Activated CD8-positive, alpha-beta memory T cell treated with anti-CD3 and anti-CD28 coated beads for 36 hours (primary cell): Measurements from ENCODE around the gene CRB1. TPM values are rescaled to one million over a fixed set of nuclear protein-coding genes. Genes with fewer than 3 reads are reported as not detected.

Experiments used
- CTCF ChIA-PET: fragments of 350-600 bp; sonication (Branson Sonifier 250); formaldehyde crosslinking; loops from one replicate; lab custom pipeline; 2021; ENCODE audit warnings: antibody characterized with exemption; lab: Charles Lee
- POLR2A ChIA-PET: fragments of 350-600 bp; sonication (Branson Sonifier 250); formaldehyde crosslinking; loops from one replicate; lab custom pipeline; 2021; ENCODE audit warnings: antibody characterized with exemption; lab: Charles Lee
- total RNA-seq, 2 experiments: library from RNA; stranded (reverse); gene quantifications; one replicate each; pipeline ENCODE4 v1.2.3, GENCODE V29; 2021

CRB1 gene
- total RNA-seq, 2 experiments from 2014 or later = not detected

- ChIA-PET POLR2A (no interaction called here), CTCF (no interaction called here)
These were observed 170.1 kb downstream of the CRB1 start for GRCh38 chr1:197438010-197438790.

- POLR2A ChIA-PET = interaction anchor here (0.6 kb wide), 1 partner anchor 37 kb away, joined by 3 read pairs; no protein-coding TSS in a partner anchor
- CTCF ChIA-PET = no interaction called here
These were observed 171.7 kb downstream of the CRB1 start for GRCh38 chr1:197439708-197440280.

GRCh38 chr1:197440715-197441114, 172.7 kb downstream of the CRB1 start:
- CTCF ChIA-PET = no interaction called here

GRCh38 chr1:197441999-197442414, 174.0 kb downstream of the CRB1 start:
- POLR2A ChIA-PET = no interaction called here
- CTCF ChIA-PET = no interaction called here

More at GRCh38 chr1:197440715-197441114, 172.7 kb downstream of the CRB1 start:
- POLR2A ChIA-PET = no interaction called here

GRCh38 chr1:197444755-197445154, 176.7 kb downstream of the CRB1 start:
- ChIA-PET POLR2A (no interaction called here), CTCF (no interaction called here)

- POLR2A ChIA-PET = no interaction called here
- CTCF ChIA-PET = interaction anchor here (1.1 kb wide), 1 partner anchor 48 kb away, joined by 3 read pairs; no protein-coding TSS in a partner anchor
These were observed 180.2 kb downstream of the CRB1 start for GRCh38 chr1:197448121-197448779.

- POLR2A ChIA-PET = no interaction called here
- CTCF ChIA-PET = no interaction called here
These were observed 183.3 kb downstream of the CRB1 start for GRCh38 chr1:197451381-197451780.

- ChIA-PET CTCF (no interaction called here), POLR2A (no interaction called here)
These were observed 185.5 kb downstream of the CRB1 start for GRCh38 chr1:197453376-197454058.

GRCh38 chr1:197462539-197462938, 194.5 kb downstream of the CRB1 start:
- CTCF ChIA-PET = no interaction called here
- POLR2A ChIA-PET = no interaction called here

GRCh38 chr1:197463142-197463541, 195.1 kb downstream of the CRB1 start:
- ChIA-PET POLR2A (no interaction called here), CTCF (no interaction called here)

GRCh38 chr1:197464044-197464443, 196.0 kb downstream of the CRB1 start:
- POLR2A ChIA-PET = no interaction called here

GRCh38 chr1:197465528-197466327, 197.7 kb downstream of the CRB1 start:
- CTCF ChIA-PET = no interaction called here

More at GRCh38 chr1:197464044-197464443, 196.0 kb downstream of the CRB1 start:
- CTCF ChIA-PET = no interaction called here

GRCh38 chr1:197466813-197467212, 198.8 kb downstream of the CRB1 start:
- POLR2A ChIA-PET = no interaction called here
- CTCF ChIA-PET = no interaction called here

More at GRCh38 chr1:197465528-197466327, 197.7 kb downstream of the CRB1 start:
- POLR2A ChIA-PET = no interaction called here

- ChIA-PET CTCF (no interaction called here), POLR2A (no interaction called here)
These were observed 199.8 kb downstream of the CRB1 start for GRCh38 chr1:197467881-197468280.

GRCh38 chr1:197468543-197469175, 200.6 kb downstream of the CRB1 start:
- ChIA-PET CTCF (no interaction called here), POLR2A (no interaction called here)

GRCh38 chr1:197469620-197470210, 201.7 kb downstream of the CRB1 start:
- POLR2A ChIA-PET = no interaction called here
- CTCF ChIA-PET = no interaction called here

- ChIA-PET POLR2A (no interaction called here), CTCF (no interaction called here)
These were observed 202.3 kb downstream of the CRB1 start for GRCh38 chr1:197470330-197470729.

- POLR2A ChIA-PET = no interaction called here
- CTCF ChIA-PET = no interaction called here
These were observed 203.4 kb downstream of the CRB1 start for GRCh38 chr1:197471248-197471985.
